SK-N-MC (cell line): ENCODE data around the gene IRF2BPL.

ENCODE experiments used
- DNase-seq: peaks from one replicate; pipeline ENCODE4 v3.0.0-alpha.2; 2011; ENCODE audit warnings: low read depth, low spot score
- H3K27ac ChIP-seq: fragments of 200-600 bp; sonication (generic); 2 replicates; pipeline ENCODE4 v1.5.1; 2016; ENCODE audit warnings: mixed run types
- H3K36me3 ChIP-seq: fragments of 200-600 bp; sonication (generic); 2 replicates; pipeline ENCODE4 v1.6.1; 2017; ENCODE audit warnings: antibody characterized with exemption, low read length, mixed read lengths; ENCODE audit not compliant: insufficient read depth
- H3K4me3 ChIP-seq: fragments of 200-600 bp; sonication (generic); 2 replicates; pipeline ENCODE4 v1.5.1; 2016
- H3K9ac ChIP-seq: fragments of 200-600 bp; sonication (generic); 2 replicates; pipeline ENCODE4 v1.8.0; 2017; ENCODE audit warnings: mixed run types, mixed read lengths; ENCODE audit not compliant: insufficient read length
- H3K9me3 ChIP-seq: fragments of 200-600 bp; sonication (generic); 2 replicates; pipeline ENCODE4 v1.6.1; 2017; ENCODE audit warnings: low read depth, mild to moderate bottlenecking, antibody characterized with exemption, low read length, moderate library complexity, mixed read lengths
- EZH2 ChIP-seq: fragments of 200-600 bp; sonication (generic); IDR thresholded peaks from one replicate; pipeline ENCODE4 v1.6.1; 2017; ENCODE audit warnings: antibody characterized with exemption
- FOXP2 ChIP-seq: optimal IDR thresholded peaks from 2 replicates; pipeline ENCODE3; 2011; ENCODE audit warnings: mild to moderate bottlenecking, moderate library complexity; ENCODE audit not compliant: insufficient read depth; ENCODE audit errors: extremely low read length, control extremely low read depth
- POLR2AphosphoS5 ChIP-seq: IDR thresholded peaks from 2 replicates; pipeline ENCODE4 v1.6.1; 2012; ENCODE audit warnings: mild to moderate bottlenecking, low read depth, low read length, borderline replicate concordance

The IRF2BPL gene

GRCh38 chr14:77067632-77068516 lies 39.4 kb upstream of the IRF2BPL start:
- Histone ChIP-seq H3K27ac (no peak overlapping the region), H3K9me3 (no peaks in the 10 kb centered on the region), H3K36me3 (no peaks in the 10 kb centered on the region), H3K9ac (no peak overlapping the region), H3K4me3 (no peak overlapping the region)
- no peak for DNase-seq
- TF ChIP-seq FOXP2 (no peak), EZH2 (no peak), POLR2AphosphoS5 (no peak)

- H3K27ac ChIP-seq = no peak overlapping the region
- DNase-seq = no peak
- H3K36me3 ChIP-seq = no peaks in the 10 kb centered on the region
- no peak overlapping the region for H3K4me3 ChIP-seq
- no peak for TF ChIP-seq EZH2
- TF ChIP-seq FOXP2 = no peak
- TF ChIP-seq POLR2AphosphoS5 = no peak
- no peaks in the 10 kb centered on the region for H3K9me3 ChIP-seq
- H3K9ac ChIP-seq = no peak overlapping the region
Measured at GRCh38 chr14:77066578-77067172, 38.2 kb upstream of the IRF2BPL start.

DNA sequence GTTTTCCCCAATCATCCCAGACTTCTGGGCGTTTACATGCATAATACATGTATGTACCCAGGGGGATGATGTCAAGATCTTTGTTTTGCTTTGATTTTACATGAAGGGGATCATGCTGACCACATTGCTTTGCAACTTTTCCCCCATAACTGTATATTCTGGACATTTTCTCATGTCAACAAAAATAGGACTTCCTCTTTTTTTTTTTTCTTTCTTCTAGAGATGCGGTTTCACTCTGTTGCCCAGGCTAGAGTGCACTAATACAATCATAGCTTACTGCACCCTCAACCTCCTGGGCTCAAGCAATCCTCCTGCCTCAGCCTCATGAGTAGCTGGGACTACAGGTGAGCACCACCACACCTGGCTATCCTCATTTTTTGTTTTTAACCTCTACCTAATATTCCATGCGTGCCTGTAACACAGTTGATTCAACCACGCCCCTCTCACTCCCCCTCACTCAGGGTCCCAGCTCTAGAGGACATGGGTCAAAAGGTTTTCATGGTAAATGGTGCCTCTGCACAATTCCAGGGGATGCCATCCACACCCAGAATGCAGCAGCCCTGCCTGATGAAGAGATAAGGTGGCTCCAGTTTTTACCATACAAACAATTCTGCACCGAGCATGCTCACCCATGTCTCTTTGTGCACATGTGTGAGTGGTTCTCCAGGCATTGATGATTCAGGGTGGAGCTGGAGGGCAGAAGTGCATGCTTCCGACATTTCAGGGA lies 37.5 kb upstream of the IRF2BPL start:
- no peak overlapping the region for H3K4me3 ChIP-seq
- no peak for DNase-seq
- no peak overlapping the region for H3K27ac ChIP-seq
- TF ChIP-seq POLR2AphosphoS5 (no peak), FOXP2 (no peak), EZH2 (no peak)
- H3K36me3 ChIP-seq = no peaks in the 10 kb centered on the region
- H3K9ac ChIP-seq = no peak overlapping the region
- H3K9me3 ChIP-seq = no peaks in the 10 kb centered on the region

- no peak for DNase-seq
- Histone ChIP-seq H3K4me3 (no peak overlapping the region), H3K9me3 (no peaks in the 10 kb centered on the region), H3K36me3 (no peaks in the 10 kb centered on the region), H3K9ac (no peak overlapping the region), H3K27ac (no peak overlapping the region)
- TF ChIP-seq EZH2 (no peak), FOXP2 (no peak), POLR2AphosphoS5 (no peak)
Measured at GRCh38 chr14:77064521-77065178, 36.1 kb upstream of the IRF2BPL start.

GRCh38 chr14:77063571-77064171 lies 35.2 kb upstream of the IRF2BPL start:
- no peak for TF ChIP-seq EZH2
- no peak for TF ChIP-seq FOXP2
- no peak for TF ChIP-seq POLR2AphosphoS5
- Histone ChIP-seq H3K4me3 (no peak overlapping the region), H3K36me3 (no peaks in the 10 kb centered on the region), H3K27ac (no peak overlapping the region), H3K9me3 (no peaks in the 10 kb centered on the region), H3K9ac (no peak overlapping the region)
- DNase-seq = no peak

GRCh38 chr14:77062261-77062660 lies 33.8 kb upstream of the IRF2BPL start:
- Histone ChIP-seq H3K9ac (no peak overlapping the region), H3K9me3 (no peaks in the 10 kb centered on the region), H3K36me3 (no peaks in the 10 kb centered on the region), H3K27ac (no peak overlapping the region), H3K4me3 (no peak overlapping the region)
- TF ChIP-seq FOXP2 (no peak), POLR2AphosphoS5 (no peak), EZH2 (no peak)
- DNase-seq = no peak

GRCh38 chr14:77061630-77062257 lies 33.2 kb upstream of the IRF2BPL start:
- Histone ChIP-seq H3K36me3 (no peaks in the 10 kb centered on the region), H3K9ac (no peak overlapping the region), H3K27ac (no peak overlapping the region), H3K9me3 (no peaks in the 10 kb centered on the region), H3K4me3 (no peak overlapping the region)
- TF ChIP-seq POLR2AphosphoS5 = no peak
- TF ChIP-seq EZH2 = no peak
- TF ChIP-seq FOXP2 = no peak
- no peak for DNase-seq
